Smooth muscle cell of the brain vasculature (primary cell): ENCODE data around the gene UBE2E1.
A peak's percentile ranks its signal among the peaks of the same experiment; 100 is the strongest.
"Not testable (repeated sequence)": the region's sequence is repeated elsewhere in the genome, so short reads cannot be mapped to it uniquely, and the experiment has no call there.

ENCODE experiments used
- DNase-seq: peaks from one replicate; pipeline ENCODE4 v3.0.0-alpha.2; 2012; ENCODE audit warnings: low read depth, low spot score

Gene UBE2E1

DNA sequence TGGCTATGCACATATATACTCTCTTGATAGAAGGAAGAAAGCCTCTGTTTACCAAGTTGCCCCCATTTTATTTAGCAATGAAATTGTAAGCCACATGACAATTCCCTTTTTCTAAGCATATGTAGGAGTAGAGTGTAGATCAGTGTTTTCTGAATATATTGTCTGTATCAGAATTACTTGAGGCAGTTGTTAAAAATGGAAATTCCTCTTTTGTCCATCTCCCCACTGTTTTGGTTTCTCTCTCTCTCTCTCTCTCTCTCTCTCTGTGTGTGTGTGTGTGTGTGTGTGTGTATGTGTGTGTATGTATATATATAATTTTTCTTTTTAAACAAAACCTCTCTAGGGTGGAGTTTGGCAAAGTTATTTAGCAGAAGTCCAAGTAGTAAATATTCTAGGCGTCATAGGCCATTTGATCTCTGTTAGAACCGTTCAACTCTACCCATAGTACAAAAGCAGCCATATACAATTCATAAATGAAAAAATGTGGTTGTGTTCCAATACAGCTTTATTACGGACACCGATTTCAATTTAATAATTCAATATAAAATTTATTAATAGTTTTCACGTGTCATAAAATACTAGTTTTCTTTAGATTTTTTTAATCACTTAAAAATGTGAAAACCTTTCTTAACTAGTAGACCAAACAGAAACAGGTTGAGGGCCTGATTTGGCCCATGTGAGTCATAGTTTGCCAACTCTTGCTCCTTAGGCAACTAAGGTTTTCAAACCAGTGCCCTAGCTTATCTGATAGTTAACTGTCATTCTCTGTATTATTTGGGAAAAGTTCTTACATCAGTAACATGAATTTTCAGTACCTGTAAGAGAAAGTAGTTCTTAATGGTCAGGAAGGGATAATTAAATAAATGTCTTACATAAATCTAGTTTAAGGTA is 39.8 kb downstream of the UBE2E1 start:
- DNase-seq, result no peak

GRCh38 chr3:23849462-23849861 is 43.7 kb downstream of the UBE2E1 start:
- DNase-seq, result not testable (repeated sequence)

GRCh38 chr3:23856286-23856685 is 50.5 kb downstream of the UBE2E1 start:
- DNase-seq, result peak; percentile 71

DNA sequence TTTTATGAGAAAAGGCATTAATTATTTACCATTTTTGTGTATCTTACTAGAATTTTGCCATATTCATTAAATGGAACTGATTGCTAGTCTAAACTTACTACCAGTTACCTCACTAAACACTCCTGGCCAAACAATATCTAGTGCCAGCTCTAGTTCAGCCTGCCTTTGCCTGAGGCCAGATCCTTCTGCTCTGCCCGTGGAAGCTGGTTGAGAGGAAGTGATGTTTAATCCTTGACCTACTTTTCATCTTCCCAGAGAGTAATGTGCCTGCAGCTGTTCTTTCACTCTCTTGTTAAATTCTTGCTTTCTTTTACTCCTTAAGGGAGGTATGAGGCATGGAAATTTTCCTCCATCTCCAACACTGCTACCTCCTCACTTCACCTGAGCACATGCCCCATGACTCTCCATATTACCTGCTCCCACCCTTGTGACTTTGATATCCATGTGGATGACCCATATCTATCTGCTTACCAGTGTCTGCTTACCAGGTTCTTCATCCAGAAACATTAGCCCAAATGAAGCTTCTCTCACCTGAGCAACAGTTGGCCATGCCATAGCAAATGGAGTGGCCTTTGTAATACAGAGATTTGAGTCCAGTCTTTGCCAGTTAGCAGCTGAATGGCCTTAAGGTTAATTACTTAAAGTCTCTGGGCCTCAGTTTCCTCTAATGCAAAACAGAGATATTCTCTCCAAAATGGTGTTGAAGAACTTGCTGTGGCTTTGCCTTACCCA is 53.4 kb downstream of the UBE2E1 start:
- DNase-seq, result no peak

GRCh38 chr3:23859839-23860382 is 54.2 kb downstream of the UBE2E1 start:
- no peak for DNase-seq

DNA sequence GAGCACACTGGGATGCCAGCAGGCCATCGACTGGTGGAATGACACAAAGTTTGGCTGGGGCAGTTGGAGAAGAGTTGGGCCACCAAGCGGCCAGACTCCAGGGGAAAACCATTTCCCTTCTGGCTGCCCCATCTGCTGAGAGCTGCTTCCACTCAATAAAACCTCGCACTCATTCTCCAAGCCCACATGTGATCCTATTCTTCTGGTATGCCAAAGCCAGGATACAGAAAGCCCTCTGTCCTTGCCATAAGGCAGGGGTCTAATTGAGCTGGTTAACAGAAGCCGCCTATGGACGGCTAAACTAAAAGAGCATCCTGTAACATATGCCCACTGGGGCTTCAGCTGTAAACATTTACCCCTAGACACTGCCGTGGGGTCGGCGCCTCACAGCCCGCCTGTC is 55.9 kb downstream of the UBE2E1 start:
- no peak for DNase-seq

DNA sequence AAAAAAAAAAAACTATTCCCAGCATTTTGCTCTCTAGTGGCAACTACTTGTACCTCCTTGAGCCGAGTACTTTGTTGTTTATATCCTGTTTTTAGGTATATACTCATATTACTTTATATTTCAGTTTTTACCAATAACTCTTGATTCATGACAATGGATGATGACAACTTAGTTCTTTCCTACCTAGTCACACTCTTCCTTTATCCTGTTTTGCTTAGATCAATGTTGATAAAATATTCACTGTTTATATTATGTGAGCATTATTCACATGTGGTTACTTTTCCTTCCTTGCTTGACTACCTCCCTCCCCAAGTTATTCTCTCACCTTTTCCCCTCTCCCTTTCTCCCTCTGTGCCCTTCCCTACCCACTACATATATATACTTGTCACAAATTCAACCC is 57.3 kb downstream of the UBE2E1 start:
- DNase-seq, result no peak

GRCh38 chr3:23864931-23865330 is 59.2 kb downstream of the UBE2E1 start:
- no peak for DNase-seq

- peak; percentile 57 for DNase-seq
Observed at GRCh38 chr3:23865595-23866396, 60.0 kb downstream of the UBE2E1 start.

DNA sequence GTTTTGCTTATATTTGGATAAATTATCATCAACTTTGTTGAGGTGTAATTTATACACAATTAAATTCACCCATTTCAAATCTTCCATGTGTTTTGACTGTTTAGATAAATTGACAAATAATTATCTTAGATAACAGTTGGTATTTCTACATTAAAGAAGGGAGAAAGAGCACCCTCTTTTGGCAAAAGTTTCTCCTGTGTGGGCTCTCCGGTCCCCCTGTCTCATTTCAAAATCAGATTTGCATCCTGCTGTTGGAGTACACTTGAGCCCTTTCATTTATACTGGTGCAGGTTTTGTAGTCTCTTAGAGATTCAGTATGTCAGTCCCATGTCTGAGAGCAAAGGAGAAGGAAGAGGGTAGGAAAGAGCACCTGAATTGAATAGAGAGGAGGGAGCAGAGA is 61.6 kb downstream of the UBE2E1 start:
- no peak for DNase-seq

DNA sequence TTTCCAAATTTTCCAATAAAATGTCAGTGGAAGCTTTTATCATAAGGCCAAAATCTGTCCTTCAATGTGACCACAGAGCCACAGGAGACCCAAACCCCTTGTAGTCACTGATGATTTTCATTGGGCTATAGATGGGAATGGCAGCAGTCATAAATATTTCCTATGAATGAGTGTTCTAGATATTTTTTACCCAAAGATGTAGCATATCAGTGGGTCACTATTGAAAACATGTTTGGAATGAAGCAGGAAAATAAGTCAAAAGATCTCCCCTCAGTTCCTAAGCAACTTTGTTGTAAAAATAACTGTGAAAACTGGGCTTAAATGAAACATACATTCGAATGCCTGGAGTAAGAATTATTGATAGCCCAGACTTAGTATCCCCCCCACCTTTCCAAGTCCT is 62.1 kb downstream of the UBE2E1 start:
- no peak for DNase-seq

DNA sequence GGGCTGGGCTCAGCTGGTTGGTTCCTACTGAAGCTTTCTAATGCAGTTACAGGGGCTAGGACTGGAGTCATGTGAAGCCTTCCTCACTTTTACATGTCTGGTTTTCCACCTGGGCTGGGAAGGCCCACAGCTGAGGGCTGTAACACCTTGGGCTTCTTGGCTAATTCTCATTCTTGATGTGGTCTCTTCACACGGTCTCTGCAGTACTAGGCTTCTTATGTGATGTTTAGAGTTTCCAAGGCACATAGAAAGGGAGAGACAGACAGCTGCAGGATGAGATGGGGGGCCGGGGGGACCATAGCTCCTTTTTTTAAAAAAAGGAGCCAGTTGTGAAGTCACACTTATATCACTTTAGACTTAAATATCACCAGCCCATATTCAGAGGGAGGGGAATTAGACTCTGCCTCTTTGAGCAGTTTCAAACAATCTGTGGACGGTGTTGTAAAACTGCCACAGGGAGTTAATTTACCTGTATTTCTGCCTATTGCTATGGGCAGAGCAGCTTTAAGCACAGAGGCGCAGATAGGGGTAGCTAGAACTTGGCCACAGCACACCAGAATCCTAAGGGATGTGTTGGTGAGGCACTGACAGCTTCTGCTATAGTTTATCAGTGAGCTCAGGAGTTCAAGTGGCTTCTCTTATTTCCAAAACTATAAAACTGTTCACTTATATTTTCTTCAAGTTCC is 64.4 kb downstream of the UBE2E1 start:
- no peak for DNase-seq

- not testable (repeated sequence) for DNase-seq
Observed at GRCh38 chr3:23870663-23871043, 64.9 kb downstream of the UBE2E1 start.

DNA sequence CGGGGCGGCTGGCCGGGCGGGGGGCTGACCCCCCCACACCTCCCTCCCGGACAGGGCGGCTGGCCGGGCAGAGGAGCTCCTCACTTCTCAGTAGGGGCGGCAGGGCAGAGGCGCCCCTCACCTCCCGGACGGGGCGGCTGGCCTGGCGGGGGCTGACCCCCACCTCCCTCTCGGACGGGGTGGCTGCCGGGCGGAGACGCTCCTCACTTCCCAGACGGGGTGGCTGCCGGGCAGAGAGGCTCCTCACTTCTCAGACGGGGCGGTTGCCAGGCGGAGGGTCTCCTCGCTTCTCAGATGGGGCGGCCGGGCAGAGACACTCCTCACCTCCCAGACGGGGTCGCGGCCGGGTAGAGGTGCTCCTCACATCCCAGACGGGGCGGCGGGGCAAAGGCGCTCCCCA is 65.6 kb downstream of the UBE2E1 start:
- DNase-seq, result not testable (repeated sequence)

- DNase-seq, result no peak
Observed at GRCh38 chr3:23872330-23872729, 66.6 kb downstream of the UBE2E1 start.

- DNase-seq, result no peak
Observed at GRCh38 chr3:23873941-23874340, 68.2 kb downstream of the UBE2E1 start.

DNA sequence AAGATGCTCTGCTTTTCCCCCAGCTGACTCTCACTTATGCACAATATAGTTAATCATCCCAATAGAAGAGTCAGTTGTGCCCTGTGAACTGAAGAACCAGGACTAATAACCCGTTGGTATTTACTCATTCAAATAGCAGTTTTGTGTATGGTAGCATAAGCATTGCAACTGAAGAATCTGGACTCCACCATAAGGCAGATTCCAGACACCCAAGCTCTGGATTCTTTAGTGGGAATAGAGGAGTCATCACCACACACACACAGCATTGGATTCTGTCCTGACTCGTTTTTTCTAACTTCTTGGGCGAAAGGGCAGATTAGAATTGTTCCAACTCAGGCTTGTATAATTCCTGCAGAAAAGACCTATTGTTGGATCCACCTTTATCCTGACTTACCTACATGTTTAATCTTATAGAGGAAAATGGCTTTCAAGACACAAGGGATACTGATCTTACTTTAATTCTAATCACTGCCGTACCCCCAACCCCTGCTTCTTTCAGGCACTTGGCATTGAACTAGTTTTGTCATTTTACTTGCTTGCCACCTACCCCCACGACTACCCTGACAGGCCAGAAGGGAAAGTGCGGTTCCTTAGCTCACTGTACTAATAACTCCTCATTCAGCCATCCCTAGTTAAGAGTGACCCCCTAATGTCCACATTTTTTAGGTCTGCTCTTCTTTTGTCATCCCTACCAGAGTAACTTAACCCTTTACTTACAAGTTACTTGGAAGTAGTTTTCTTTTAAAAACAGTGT is 68.8 kb downstream of the UBE2E1 start:
- no peak for DNase-seq

GRCh38 chr3:23875113-23875725 is 69.5 kb downstream of the UBE2E1 start:
- no peak for DNase-seq

DNA sequence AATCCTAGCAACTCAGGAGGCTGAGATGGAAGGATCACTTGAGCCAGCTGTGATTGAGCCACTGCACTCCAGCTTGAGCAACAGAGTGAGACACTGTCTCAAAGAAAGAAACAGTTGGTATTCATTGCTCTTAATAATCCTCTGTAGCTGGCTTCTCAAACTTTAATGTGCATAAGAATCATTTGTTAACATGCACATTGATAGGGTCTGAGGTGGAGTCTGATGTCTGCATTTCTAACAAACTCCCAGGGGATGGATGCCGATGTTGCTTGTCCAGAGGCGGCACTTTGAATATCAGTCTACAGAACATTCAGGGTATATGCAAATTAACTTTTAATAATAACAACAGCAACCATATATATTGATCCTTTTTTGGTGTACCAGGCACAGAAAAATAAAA is 71.2 kb downstream of the UBE2E1 start:
- no peak for DNase-seq

DNA sequence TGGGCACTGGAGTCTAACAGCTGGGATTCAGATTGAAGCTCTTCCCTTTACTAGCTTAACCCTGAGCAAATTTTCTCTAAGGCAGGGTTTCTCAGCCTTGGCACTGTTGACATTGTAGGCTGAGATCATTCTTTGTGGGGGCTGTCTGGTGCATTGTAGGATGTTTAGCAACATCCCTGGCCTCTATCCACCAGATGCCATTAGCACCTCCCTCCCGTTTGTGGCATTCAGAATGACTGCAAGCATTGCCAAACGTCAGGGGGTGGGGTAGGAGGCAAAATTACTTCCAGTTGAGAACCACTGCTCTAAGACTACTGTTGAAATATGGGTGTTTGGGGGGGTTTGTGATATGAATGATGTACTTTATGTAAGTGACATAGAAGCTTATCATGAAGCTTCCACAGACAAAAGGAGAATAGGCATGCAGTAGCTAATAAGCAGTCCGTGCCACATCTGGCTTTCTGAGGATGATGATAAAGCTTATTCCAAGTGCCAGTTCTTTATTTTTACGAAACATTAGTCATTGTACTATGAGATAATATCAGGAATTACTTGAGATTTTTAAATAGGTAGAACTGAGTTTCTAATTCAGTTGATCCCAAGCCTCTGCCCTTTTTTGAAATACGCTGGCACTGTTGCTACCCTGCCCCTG is 71.7 kb downstream of the UBE2E1 start:
- no peak for DNase-seq
